H1 (cell line): ENCODE data around the gene SNAPIN. TPM values are rescaled to one million over a fixed set of nuclear protein-coding genes. Genes with fewer than 3 reads are reported as not detected.
A peak's percentile ranks its signal among the peaks of the same experiment; 100 is the strongest.

ENCODE experiments used
- CTCF ChIA-PET: fragments of 300-600 bp; sonication (Branson Sonifier 250); formaldehyde crosslinking; loops from one replicate; lab custom pipeline; 2021; ENCODE audit not compliant: partially characterized antibody; lab: Charles Lee
- POLR2A ChIA-PET: fragments of 300-600 bp; sonication (Branson Sonifier 250); formaldehyde crosslinking; loops from one replicate; lab custom pipeline; 2021; ENCODE audit warnings: inconsistent platforms; ENCODE audit not compliant: partially characterized antibody; lab: Charles Lee
- DNase-seq, 2 experiments: peaks; one replicate each; pipeline versions ENCODE4 v3.0.0 to v3.0.0-alpha.2; 2010 to 2022; ENCODE audit warnings: low spot score in 2 of 2, low read depth in 1 of 2, mixed read lengths in 1 of 2
- FAIRE-seq: peaks from 2 replicates; lab custom pipeline; 2011; peaks lifted over from hg19 to GRCh38; lab: Jason Lieb, UNC
- H2AFZ ChIP-seq: 2 replicates; pipeline ENCODE4 v1.8.1; 2012; ENCODE audit warnings: low read length, inconsistent platforms
- H2AK5ac ChIP-seq: 2 replicates; pipeline ENCODE4 v1.6.1; 2013; ENCODE audit warnings: low read depth, low read length
- H2BK120ac ChIP-seq: replicated peaks from 2 replicates; pipeline ENCODE3; 2013; ENCODE audit warnings: low read depth, low read length, inconsistent platforms
- H2BK12ac ChIP-seq: 2 replicates; pipeline ENCODE4 v1.6.1; 2013; ENCODE audit warnings: low read depth, low read length
- H2BK15ac ChIP-seq: 2 replicates; pipeline ENCODE4 v1.6.1; 2013; ENCODE audit warnings: low read length
- H2BK20ac ChIP-seq: 2 replicates; pipeline ENCODE4 v1.6.1; 2013; ENCODE audit warnings: low read length
- H2BK5ac ChIP-seq: 2 replicates; pipeline ENCODE4 v1.6.1; 2013; ENCODE audit warnings: low read depth, low read length
- H3K14ac ChIP-seq: 2 replicates; pipeline ENCODE4 v1.6.1; 2013; ENCODE audit warnings: inconsistent platforms; ENCODE audit not compliant: insufficient read length
- H3K18ac ChIP-seq: 2 replicates; pipeline ENCODE4 v1.6.1; 2013; ENCODE audit warnings: low read length; ENCODE audit errors: extremely low read depth
- H3K23ac ChIP-seq: 2 replicates; pipeline ENCODE4 v1.6.1; 2013; ENCODE audit warnings: inconsistent platforms; ENCODE audit not compliant: insufficient read length
- H3K23me2 ChIP-seq: 2 replicates; pipeline ENCODE4 v1.6.1; 2013; ENCODE audit warnings: low read depth, low read length
- H3K27ac ChIP-seq: 2 replicates; pipeline ENCODE4 v1.6.1; 2011; ENCODE audit warnings: low read depth, low read length, inconsistent platforms
- H3K27me3 ChIP-seq, 4 experiments: replicated peaks in 1 of 4; 1 replicate in 1 of 4; 2 replicates in 3 of 4; pipeline versions ENCODE4 v1.6.1 to v1.8.1; 2011 to 2013; ENCODE audit warnings: low read length in 3 of 4, mild to moderate bottlenecking in 3 of 4, inconsistent platforms in 2 of 4, mixed read lengths in 2 of 4, moderate library complexity in 1 of 4; ENCODE audit not compliant: control insufficient read depth in 3 of 4, insufficient read depth in 3 of 4; ENCODE audit errors: extremely low read depth in 1 of 4
- H3K36me3 ChIP-seq, 4 experiments: 2 replicates each; pipeline versions ENCODE4 v1.6.1 to v1.8.1; 2011 to 2013; ENCODE audit warnings: mild to moderate bottlenecking in 4 of 4, low read length in 3 of 4, moderate library complexity in 2 of 4, control low read depth in 1 of 4, inconsistent platforms in 1 of 4; ENCODE audit not compliant: insufficient read depth in 4 of 4, control insufficient read depth in 2 of 4
- H3K4ac ChIP-seq: replicated peaks from 2 replicates; pipeline ENCODE3; 2013; ENCODE audit warnings: low read length, low read depth, mixed read lengths, inconsistent platforms; ENCODE audit not compliant: insufficient read length
- H3K4me1 ChIP-seq, 4 experiments: replicated peaks in 1 of 4; 1 replicate in 1 of 4; 2 replicates in 3 of 4; pipeline versions ENCODE4 v1.6.1 to v1.8.1; 2011 to 2013; ENCODE audit warnings: low read length in 3 of 4, inconsistent platforms in 2 of 4, mixed read lengths in 1 of 4; ENCODE audit not compliant: insufficient read depth in 4 of 4, control insufficient read depth in 3 of 4
- H3K4me2 ChIP-seq, 2 experiments: 2 replicates each; pipeline versions ENCODE4 v1.6.1 to v1.8.1; 2011 to 2013; ENCODE audit warnings: low read depth in 2 of 2, low read length in 2 of 2, control low read depth in 1 of 2, inconsistent platforms in 1 of 2, mild to moderate bottlenecking in 1 of 2; ENCODE audit not compliant: insufficient read depth in 1 of 2
- H3K4me3 ChIP-seq, 4 experiments: fragments of 200-600, 300-600 bp in 1 of 4; sonication (generic), shearing (Covaris generic), sonication (Bioruptor Twin) in 1 of 4; 2 replicates each; pipeline versions ENCODE4 v1.5.1 to v1.8.1; 2011 to 2016; ENCODE audit warnings: low read length in 4 of 4, low read depth in 3 of 4, control low read depth in 2 of 4, inconsistent platforms in 2 of 4, mild to moderate bottlenecking in 2 of 4, mixed read lengths in 1 of 4, moderate library complexity in 1 of 4; ENCODE audit not compliant: insufficient read depth in 2 of 4; ENCODE audit errors: extremely low read depth in 1 of 4
- H3K56ac ChIP-seq: replicated peaks from 2 replicates; pipeline ENCODE3; 2013; ENCODE audit warnings: low read depth, mild to moderate bottlenecking, mixed read lengths, low read length, inconsistent platforms; ENCODE audit not compliant: insufficient read length
- H3K79me1 ChIP-seq: 2 replicates; pipeline ENCODE4 v1.6.1; 2013; ENCODE audit warnings: low read depth, low read length, control low read depth
- H3K79me2 ChIP-seq, 2 experiments: 2 replicates each; pipeline versions ENCODE4 v1.6.1 to v1.8.1; 2012 to 2013; ENCODE audit warnings: low read length in 2 of 2, mild to moderate bottlenecking in 2 of 2, inconsistent platforms in 1 of 2; ENCODE audit not compliant: insufficient read depth in 2 of 2, control insufficient read depth in 1 of 2
- H3K9ac ChIP-seq, 4 experiments: replicated peaks in 1 of 4; 1 replicate in 1 of 4; 2 replicates in 3 of 4; pipeline versions ENCODE4 v1.6.1 to v1.8.1; 2011 to 2013; ENCODE audit warnings: low read depth in 3 of 4, low read length in 3 of 4, control low read depth in 2 of 4, mild to moderate bottlenecking in 2 of 4, moderate library complexity in 2 of 4, inconsistent platforms in 1 of 4; ENCODE audit errors: extremely low read depth in 1 of 4
- H3K9me3 ChIP-seq, 2 experiments: 2 replicates each; pipeline versions ENCODE4 v1.6.1 to v1.8.1; 2012 to 2013; ENCODE audit warnings: mild to moderate bottlenecking in 2 of 2, moderate library complexity in 2 of 2, control low read depth in 1 of 2, inconsistent platforms in 1 of 2, low read depth in 1 of 2, low read length in 1 of 2, mixed read lengths in 1 of 2; ENCODE audit not compliant: insufficient read depth in 2 of 2
- H4K20me1 ChIP-seq, 2 experiments: replicated peaks in 1 of 2; 2 replicates each; pipeline versions ENCODE3 to v1.8.1; 2011 to 2013; ENCODE audit warnings: inconsistent platforms in 2 of 2, low read length in 2 of 2, mild to moderate bottlenecking in 1 of 2; ENCODE audit not compliant: insufficient read depth in 2 of 2, control insufficient read depth in 1 of 2
- H4K5ac ChIP-seq: 2 replicates; pipeline ENCODE4 v1.6.1; 2013; ENCODE audit warnings: low read length, low read depth, mixed read lengths, inconsistent platforms; ENCODE audit not compliant: insufficient read length
- H4K8ac ChIP-seq: 2 replicates; pipeline ENCODE4 v1.8.0; 2013; ENCODE audit warnings: mild to moderate bottlenecking, moderate library complexity, low read length, inconsistent platforms; ENCODE audit not compliant: insufficient read depth; ENCODE audit errors: extremely low read depth
- H4K91ac ChIP-seq: replicated peaks from 2 replicates; pipeline ENCODE3; 2013; ENCODE audit warnings: low read length, mixed read lengths, inconsistent platforms; ENCODE audit not compliant: insufficient read length
- EGR1 ChIP-seq: IDR thresholded peaks from 2 replicates; pipeline ENCODE4 v1.6.1; 2011; ENCODE audit warnings: low read depth, low read length, borderline replicate concordance
- FOSL1 ChIP-seq: IDR thresholded peaks from 2 replicates; pipeline ENCODE4 v1.6.1; 2011; ENCODE audit warnings: mild to moderate bottlenecking, low read depth, low read length, moderate library complexity; ENCODE audit not compliant: insufficient read depth
- HDAC2 ChIP-seq, 2 experiments: fragments of 300-600 bp in 1 of 2; sonication (generic) in 1 of 2; IDR thresholded peaks; 2 replicates each; pipeline ENCODE4 v1.6.1; 2011 to 2012; ENCODE audit warnings: low read depth in 2 of 2, low read length in 2 of 2, mild to moderate bottlenecking in 2 of 2, moderate library complexity in 2 of 2, borderline replicate concordance in 1 of 2, inconsistent platforms in 1 of 2
- JUN ChIP-seq: IDR thresholded peaks from 2 replicates; pipeline ENCODE4 v1.6.1; 2011; ENCODE audit warnings: low read depth, mild to moderate bottlenecking, improper control_type of control experiment, low read length
- KDM1A ChIP-seq: fragments of 200-600, 300-600 bp; sonication (generic); IDR thresholded peaks from 2 replicates; pipeline ENCODE4 v1.7.1; 2016; ENCODE audit warnings: mild to moderate bottlenecking, low read length, borderline replicate concordance
- KDM5A ChIP-seq: fragments of 200-600 bp; IDR thresholded peaks from 2 replicates; pipeline ENCODE4 v1.7.1; 2012; ENCODE audit warnings: mild to moderate bottlenecking, low read length, inconsistent platforms, mixed read lengths
- POLR2A ChIP-seq, 2 experiments: IDR thresholded peaks; 1 replicate in 1 of 2; 2 replicates in 1 of 2; pipeline ENCODE4 v1.6.1; 2011; ENCODE audit warnings: low read depth in 2 of 2, low read length in 2 of 2, mild to moderate bottlenecking in 2 of 2; ENCODE audit errors: control extremely low read depth in 1 of 2
- POU5F1 ChIP-seq: IDR thresholded peaks from 2 replicates; pipeline ENCODE4 v1.6.1; 2011; ENCODE audit warnings: low read depth, mild to moderate bottlenecking, low read length, moderate library complexity
- RFX5 ChIP-seq: IDR thresholded peaks from 2 replicates; pipeline ENCODE4 v1.6.1; 2011; ENCODE audit warnings: low read depth, low read length, improper control_type of control experiment, borderline replicate concordance
- RXRA ChIP-seq: IDR thresholded peaks from 2 replicates; pipeline ENCODE4 v1.6.1; 2011; ENCODE audit warnings: low read depth, mild to moderate bottlenecking, low read length, moderate library complexity; ENCODE audit not compliant: insufficient read depth
- SP4 ChIP-seq: IDR thresholded peaks from 2 replicates; pipeline ENCODE4 v1.6.1; 2012; ENCODE audit warnings: low read length, inconsistent platforms
- YY1 ChIP-seq: IDR thresholded peaks from 2 replicates; pipeline ENCODE4 v1.6.1; 2011; ENCODE audit warnings: low read depth, mild to moderate bottlenecking, low read length
- WGBS, 2 experiments: shearing (Covaris generic) in 1 of 2; methylation state at CpG; one replicate each; pipeline versions ENCODE4 v1.1.6 to v1.1.7; 2013 to 2015; ENCODE audit warnings: low lambda C conversion rate in 2 of 2, mixed read lengths in 2 of 2, inconsistent platforms in 1 of 2, low coverage in 1 of 2, missing lambda C conversion rate in 1 of 2; ENCODE audit not compliant: insufficient replicate concordance in 2 of 2, insufficient coverage in 1 of 2, insufficient read length in 1 of 2; ENCODE audit errors: extremely low coverage in 1 of 2, missing lambda C conversion rate in 1 of 2; 5-methylcytosine and 5-hydroxymethylcytosine counted together
- polyA plus RNA-seq, 7 experiments: library from polyadenylated mRNA; depleted of rRNA in 3 of 7; stranded (reverse) in 5 of 7; unstranded in 2 of 7; fragments of >200 nt in 5 of 7; fragments of 200-250 nt in 2 of 7; gene quantifications; 1 replicate in 5 of 7; 2 replicates in 1 of 7; 4 replicates in 1 of 7; pipeline versions ENCODE4 v1.2.1 to v1.2.3, GENCODE V29; 2011 to 2013; ENCODE audit warnings: missing spikeins in 2 of 7, mixed read lengths in 2 of 7
- total RNA-seq: library from RNA; stranded (reverse); fragmentation: NEBNext Ultra II Directional; extraction: Animal tissue kit (Norgen Biotek cat#: 25700); gene quantifications from 2 replicates; pipeline ENCODE4 v1.2.1, GENCODE V29; 2021
- TF ChIP-seq, protein P1 (sequence below): IDR thresholded peaks from 2 replicates; pipeline ENCODE4 v1.6.1; 2012; ENCODE audit warnings: low read length, inconsistent platforms

Gene SNAPIN
- total and polyA plus RNA-seq, 2 of the 8 experiments (the other 6 are each of a cell fraction or from before 2014, with no cell fraction given): 25.7 to 31.1 TPM

DNA sequence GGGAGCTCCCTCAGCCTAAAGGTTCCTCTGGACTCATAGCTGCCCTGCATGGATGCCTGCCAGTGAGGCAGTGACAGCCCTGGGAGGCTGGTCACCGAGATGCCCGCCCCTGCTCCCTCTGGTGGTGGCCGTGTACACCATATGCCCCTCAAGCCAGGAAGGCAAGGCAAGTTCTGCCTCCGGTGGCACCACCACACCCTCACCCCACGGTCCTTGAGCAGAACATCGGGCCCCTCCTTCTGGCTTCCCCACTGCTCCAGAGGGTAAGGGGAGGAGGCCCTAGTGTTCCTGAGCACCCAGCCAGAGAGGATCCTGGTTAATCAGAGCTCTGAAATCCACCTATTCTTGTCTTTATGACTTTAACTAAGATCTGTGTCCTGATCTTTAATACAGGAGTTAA lies 40.8 kb upstream of the SNAPIN start:
- CTCF ChIA-PET: interaction anchor here (0.6 to 15.9 kb wide), 27 partner anchors 10 to 460 kb away, joined by 3 to 224 read pairs (median 4); partner anchors contain the start of genes PGLYRP4, S100A1, S100A13 and S100A6
- peaks cover 0 to 6% (median 0%) of the 10 kb centered on the region in 4 experiments; a peak in 4 of 8 replicates for H3K36me3 ChIP-seq
- 43% methylated on average over 6 of the region's 6 CpGs; no CpG with 5 or more reads in 1 of the 2 experiments for WGBS, 2 experiments
- H3K23me2 ChIP-seq: no peaks in the 10 kb centered on the region; the same call in none of the 2 replicates
- H3K79me1 ChIP-seq: no peaks in the 10 kb centered on the region
- POLR2A ChIA-PET: interaction anchor here (0.6 to 15.3 kb wide), 7 partner anchors 10 to 78 kb away, joined by 3 to 261 read pairs (median 3); partner anchors contain the start of genes CHTOP, S100A1 and S100A13
- H4K91ac ChIP-seq: no peak overlapping the region
- no peak overlapping the region for H3K4ac ChIP-seq
- H3K4me2 ChIP-seq: no peak overlapping the region
- no peak overlapping the region for H4K5ac ChIP-seq
- no peak overlapping the region for H2BK15ac ChIP-seq
- no peak overlapping the region for H2AK5ac ChIP-seq
- H2BK120ac ChIP-seq: no peak overlapping the region
- FAIRE-seq: peak; percentile 19
- no peak overlapping the region for H2BK12ac ChIP-seq
- no peak overlapping the region for H3K56ac ChIP-seq
- no peak overlapping the region for H2AFZ ChIP-seq
- no peaks in the 10 kb centered on the region for H3K9me3 ChIP-seq
- H3K79me2 ChIP-seq: no peaks in the 10 kb centered on the region
- H2BK5ac ChIP-seq: no peak overlapping the region
- no peaks in the 10 kb centered on the region for H3K27me3 ChIP-seq
- no peak overlapping the region for H3K27ac ChIP-seq
- no peak overlapping the region for H3K14ac ChIP-seq
- no peak overlapping the region for H2BK20ac ChIP-seq
- H4K20me1 ChIP-seq: no peaks in the 10 kb centered on the region
- H3K23ac ChIP-seq: no peak overlapping the region
- peaks cover 0 to 13% (median 5%) of the 10 kb centered on the region in 4 experiments; a peak in 6 of 7 replicates for H3K4me1 ChIP-seq
- no peak overlapping the region for H3K9ac ChIP-seq
- H4K8ac ChIP-seq: no peak overlapping the region
- no peak overlapping the region for H3K18ac ChIP-seq
- H3K4me3 ChIP-seq: no peak overlapping the region
- DNase-seq: peak; percentile 54 to 89
- TF ChIP-seq FOSL1 (no peak), HDAC2 (IDR thresholded peaks at IDR 0.05; ENCODE audit: borderline replicate concordance in 1 of 2, low read depth in 2 of 2, low read length in 2 of 2) (no peak), YY1 (peak; percentile 75), RFX5 (no peak), POU5F1 (no peak), RXRA (no peak), KDM5A (no peak), KDM1A (no peak), SP4 (no peak), POLR2A (IDR thresholded peaks at IDR 0.05; ENCODE audit: control extremely low read depth in 1 of 2, low read depth in 2 of 2, low read length in 2 of 2) (no peak), EGR1 (no peak), JUN (no peak)
- TF ChIP-seq, protein P1, sequence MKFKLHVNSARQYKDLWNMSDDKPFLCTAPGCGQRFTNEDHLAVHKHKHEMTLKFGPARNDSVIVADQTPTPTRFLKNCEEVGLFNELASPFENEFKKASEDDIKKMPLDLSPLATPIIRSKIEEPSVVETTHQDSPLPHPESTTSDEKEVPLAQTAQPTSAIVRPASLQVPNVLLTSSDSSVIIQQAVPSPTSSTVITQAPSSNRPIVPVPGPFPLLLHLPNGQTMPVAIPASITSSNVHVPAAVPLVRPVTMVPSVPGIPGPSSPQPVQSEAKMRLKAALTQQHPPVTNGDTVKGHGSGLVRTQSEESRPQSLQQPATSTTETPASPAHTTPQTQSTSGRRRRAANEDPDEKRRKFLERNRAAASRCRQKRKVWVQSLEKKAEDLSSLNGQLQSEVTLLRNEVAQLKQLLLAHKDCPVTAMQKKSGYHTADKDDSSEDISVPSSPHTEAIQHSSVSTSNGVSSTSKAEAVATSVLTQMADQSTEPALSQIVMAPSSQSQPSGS: no peak
